Measurements from ENCODE around the gene MINDY4.

The MINDY4 gene

GRCh38 chr7:30869794-30870611, 98.8 kb downstream of the MINDY4 start:
- POLR2A ChIA-PET: no interaction called here

GRCh38 chr7:30870821-30871518, 99.8 kb downstream of the MINDY4 start:
- Histone ChIP-seq H3K9me3 (ENCODE audit: control extremely low read depth in 1 of 5, control insufficient read depth in 4 of 5, insufficient read depth in 2 of 5, low read depth in 1 of 5, low read length in 4 of 5) (peaks cover 0 to 3% (median 2%) of the 10 kb centered on the region in 5 experiments), H3K4me3 (ENCODE audit: control insufficient read depth in 1 of 7, extremely low read depth in 1 of 7, insufficient read depth in 4 of 7, low read depth in 2 of 7, low read length in 6 of 7) (no peak overlapping the region), H3K27me3 (replicated peaks in 2 of 5; ENCODE audit: control insufficient read depth in 4 of 5, insufficient read depth in 5 of 5, low read length in 4 of 5) (no peaks in the 10 kb centered on the region), H3K36me3 (ENCODE audit: control insufficient read depth in 4 of 4, insufficient read depth in 4 of 4, low read length in 3 of 4) (peaks cover 0 to 6% (median 0%) of the 10 kb centered on the region in 4 experiments), H3K27ac (ENCODE audit: insufficient read depth in 1 of 2, low read depth in 1 of 2, low read length in 2 of 2, poor library complexity in 1 of 2, severe bottlenecking in 2 of 2) (no peak overlapping the region), H3K4me1 (ENCODE audit: control extremely low read depth in 1 of 4, control insufficient read depth in 4 of 4, insufficient read depth in 4 of 4, low read length in 3 of 4) (no peaks in the 10 kb centered on the region)
- POLR2A ChIA-PET: no interaction called here
- DNase-seq: no peak
- CTCF ChIA-PET: no interaction called here
- WGBS (ENCODE audit: insufficient coverage): 93% methylated on average over 6 of the region's 10 CpGs

More at GRCh38 chr7:30869794-30870611, 98.8 kb downstream of the MINDY4 start:
- H3K27ac ChIP-seq (ENCODE audit: insufficient read depth in 1 of 2, low read depth in 1 of 2, low read length in 2 of 2, poor library complexity in 1 of 2, severe bottlenecking in 2 of 2): no peak overlapping the region
- no peak overlapping the region for H3K4me3 ChIP-seq (ENCODE audit: control insufficient read depth in 1 of 7, extremely low read depth in 1 of 7, insufficient read depth in 4 of 7, low read depth in 2 of 7, low read length in 6 of 7)
- peaks cover 0 to 2% (median 1%) of the 10 kb centered on the region in 5 experiments for H3K9me3 ChIP-seq (ENCODE audit: control extremely low read depth in 1 of 5, control insufficient read depth in 4 of 5, insufficient read depth in 2 of 5, low read depth in 1 of 5, low read length in 4 of 5)
- no peaks in the 10 kb centered on the region for H3K27me3 ChIP-seq (replicated peaks in 2 of 5; ENCODE audit: control insufficient read depth in 4 of 5, insufficient read depth in 5 of 5, low read length in 4 of 5)
- WGBS (ENCODE audit: insufficient coverage): 85% methylated on average over 11 of the region's 13 CpGs
- H3K36me3 ChIP-seq (ENCODE audit: control insufficient read depth in 4 of 4, insufficient read depth in 4 of 4, low read length in 3 of 4): peaks cover 0 to under 1% (median 0%) of the 10 kb centered on the region in 4 experiments
- DNase-seq: no peak
- H3K4me1 ChIP-seq (ENCODE audit: control extremely low read depth in 1 of 4, control insufficient read depth in 4 of 4, insufficient read depth in 4 of 4, low read length in 3 of 4): no peaks in the 10 kb centered on the region
- CTCF ChIA-PET: no interaction called here

GRCh38 chr7:30871655-30872054, 100.4 kb downstream of the MINDY4 start:
- ChIA-PET CTCF (no interaction called here), POLR2A (no interaction called here)
- DNase-seq: no peak
- Histone ChIP-seq H3K4me1 (ENCODE audit: control extremely low read depth in 1 of 4, control insufficient read depth in 4 of 4, insufficient read depth in 4 of 4, low read length in 3 of 4) (no peaks in the 10 kb centered on the region), H3K4me3 (ENCODE audit: control insufficient read depth in 1 of 7, extremely low read depth in 1 of 7, insufficient read depth in 4 of 7, low read depth in 2 of 7, low read length in 6 of 7) (no peak overlapping the region), H3K27ac (ENCODE audit: insufficient read depth in 1 of 2, low read depth in 1 of 2, low read length in 2 of 2, poor library complexity in 1 of 2, severe bottlenecking in 2 of 2) (no peak overlapping the region), H3K9me3 (ENCODE audit: control extremely low read depth in 1 of 5, control insufficient read depth in 4 of 5, insufficient read depth in 2 of 5, low read depth in 1 of 5, low read length in 4 of 5) (peaks cover 0 to 3% (median 2%) of the 10 kb centered on the region in 5 experiments), H3K27me3 (replicated peaks in 2 of 5; ENCODE audit: control insufficient read depth in 4 of 5, insufficient read depth in 5 of 5, low read length in 4 of 5) (no peaks in the 10 kb centered on the region), H3K36me3 (ENCODE audit: control insufficient read depth in 4 of 4, insufficient read depth in 4 of 4, low read length in 3 of 4) (peaks cover 0 to 6% (median 0%) of the 10 kb centered on the region in 4 experiments)
- 98% methylated on average over 4 of the region's 5 CpGs for WGBS (ENCODE audit: insufficient coverage)

DNA sequence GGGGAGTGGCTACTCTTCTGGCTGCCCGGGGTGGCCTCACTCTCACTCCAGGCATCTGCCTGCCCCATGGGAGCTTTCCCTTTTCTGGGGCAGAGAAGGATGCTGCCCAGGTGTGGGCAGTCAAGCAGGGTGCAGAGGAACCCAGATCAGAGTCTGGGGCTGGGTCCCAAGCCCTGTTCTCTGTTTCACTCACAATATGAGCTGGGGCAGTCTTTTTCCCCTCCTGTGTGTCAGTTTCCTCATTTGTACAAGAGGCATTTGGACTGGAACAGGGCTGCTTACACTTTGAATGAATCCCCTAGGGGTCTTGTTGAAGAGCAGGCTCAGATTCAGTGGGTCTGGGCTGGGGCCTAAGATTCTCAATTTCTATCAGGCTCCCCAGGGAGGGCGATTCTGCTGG, 102.0 kb downstream of the MINDY4 start:
- H3K4me1 ChIP-seq (ENCODE audit: control extremely low read depth in 1 of 4, control insufficient read depth in 4 of 4, insufficient read depth in 4 of 4, low read length in 3 of 4): no peaks in the 10 kb centered on the region
- peaks cover 0 to 6% (median 0%) of the 10 kb centered on the region in 4 experiments for H3K36me3 ChIP-seq (ENCODE audit: control insufficient read depth in 4 of 4, insufficient read depth in 4 of 4, low read length in 3 of 4)
- H3K9me3 ChIP-seq (ENCODE audit: control extremely low read depth in 1 of 5, control insufficient read depth in 4 of 5, insufficient read depth in 2 of 5, low read depth in 1 of 5, low read length in 4 of 5): peaks cover 0 to 3% (median 2%) of the 10 kb centered on the region in 5 experiments
- no peak overlapping the region for H3K4me3 ChIP-seq (ENCODE audit: control insufficient read depth in 1 of 7, extremely low read depth in 1 of 7, insufficient read depth in 4 of 7, low read depth in 2 of 7, low read length in 6 of 7)
- no peak overlapping the region for H3K27ac ChIP-seq (ENCODE audit: insufficient read depth in 1 of 2, low read depth in 1 of 2, low read length in 2 of 2, poor library complexity in 1 of 2, severe bottlenecking in 2 of 2)
- CTCF ChIA-PET: no interaction called here
- POLR2A ChIA-PET: no interaction called here
- no peaks in the 10 kb centered on the region for H3K27me3 ChIP-seq (replicated peaks in 2 of 5; ENCODE audit: control insufficient read depth in 4 of 5, insufficient read depth in 5 of 5, low read length in 4 of 5)
- 94% methylated on average over 2 of the region's 2 CpGs for WGBS (ENCODE audit: insufficient coverage)
- DNase-seq: no peak

GRCh38 chr7:30873656-30874055, 102.4 kb downstream of the MINDY4 start:
- H3K9me3 ChIP-seq (ENCODE audit: control extremely low read depth in 1 of 5, control insufficient read depth in 4 of 5, insufficient read depth in 2 of 5, low read depth in 1 of 5, low read length in 4 of 5): peaks cover 0 to 3% (median 2%) of the 10 kb centered on the region in 5 experiments
- H3K4me3 ChIP-seq (ENCODE audit: control insufficient read depth in 1 of 7, extremely low read depth in 1 of 7, insufficient read depth in 4 of 7, low read depth in 2 of 7, low read length in 6 of 7): no peak overlapping the region
- no peaks in the 10 kb centered on the region for H3K4me1 ChIP-seq (ENCODE audit: control extremely low read depth in 1 of 4, control insufficient read depth in 4 of 4, insufficient read depth in 4 of 4, low read length in 3 of 4)
- no peaks in the 10 kb centered on the region for H3K27me3 ChIP-seq (replicated peaks in 2 of 5; ENCODE audit: control insufficient read depth in 4 of 5, insufficient read depth in 5 of 5, low read length in 4 of 5)
- 97% methylated on average over 4 of the region's 6 CpGs for WGBS (ENCODE audit: insufficient coverage)
- DNase-seq: no peak
- CTCF ChIA-PET: no interaction called here
- H3K27ac ChIP-seq (ENCODE audit: insufficient read depth in 1 of 2, low read depth in 1 of 2, low read length in 2 of 2, poor library complexity in 1 of 2, severe bottlenecking in 2 of 2): no peak overlapping the region
- POLR2A ChIA-PET: no interaction called here
- peaks cover 0 to 6% (median 0%) of the 10 kb centered on the region in 4 experiments for H3K36me3 ChIP-seq (ENCODE audit: control insufficient read depth in 4 of 4, insufficient read depth in 4 of 4, low read length in 3 of 4)

- CTCF ChIA-PET: interaction anchor here (1.6 kb wide), 1 partner anchor 22 kb away, joined by 4 read pairs; no protein-coding TSS in a partner anchor
- H3K36me3 ChIP-seq (ENCODE audit: control insufficient read depth in 4 of 4, insufficient read depth in 4 of 4, low read length in 3 of 4): peaks cover 0 to 6% (median 0%) of the 10 kb centered on the region in 4 experiments
- WGBS (ENCODE audit: insufficient coverage): 90% methylated on average over 3 of the region's 5 CpGs
Observed at GRCh38 chr7:30874656-30875302, 103.6 kb downstream of the MINDY4 start.

More at GRCh38 chr7:30874656-30875302, 103.6 kb downstream of the MINDY4 start:
- no peak for DNase-seq
- Histone ChIP-seq H3K27ac (ENCODE audit: insufficient read depth in 1 of 2, low read depth in 1 of 2, low read length in 2 of 2, poor library complexity in 1 of 2, severe bottlenecking in 2 of 2) (no peak overlapping the region), H3K27me3 (replicated peaks in 2 of 5; ENCODE audit: control insufficient read depth in 4 of 5, insufficient read depth in 5 of 5, low read length in 4 of 5) (no peaks in the 10 kb centered on the region), H3K9me3 (ENCODE audit: control extremely low read depth in 1 of 5, control insufficient read depth in 4 of 5, insufficient read depth in 2 of 5, low read depth in 1 of 5, low read length in 4 of 5) (peaks cover 0 to 3% (median 2%) of the 10 kb centered on the region in 5 experiments), H3K4me3 (ENCODE audit: control insufficient read depth in 1 of 7, extremely low read depth in 1 of 7, insufficient read depth in 4 of 7, low read depth in 2 of 7, low read length in 6 of 7) (no peak overlapping the region), H3K4me1 (ENCODE audit: control extremely low read depth in 1 of 4, control insufficient read depth in 4 of 4, insufficient read depth in 4 of 4, low read length in 3 of 4) (no peaks in the 10 kb centered on the region)
- POLR2A ChIA-PET: no interaction called here

Measured in common myeloid progenitor, CD34-positive (primary cell).